ENCODE results near the gene STARD4.

DNA sequence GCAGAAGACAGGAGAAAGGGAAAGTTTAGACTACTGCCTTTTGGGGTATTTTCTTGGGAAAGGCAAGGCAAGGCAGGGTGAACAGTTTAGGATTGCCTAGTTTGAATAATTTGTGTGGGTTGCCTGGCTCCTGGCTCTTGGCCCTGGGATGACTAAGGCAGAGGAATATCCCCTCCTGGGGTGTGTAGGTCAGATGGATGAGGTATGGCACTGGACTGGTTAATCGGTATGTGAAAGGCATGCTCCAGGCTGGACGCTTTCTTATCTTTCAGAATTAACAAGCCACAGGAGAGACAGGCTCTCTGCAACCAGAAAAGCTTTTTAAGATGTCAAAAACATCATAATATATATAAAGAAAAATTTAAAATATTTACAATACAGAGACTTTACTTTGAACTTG is 58.6 kb downstream of the STARD4 start:
- TF ChIP-seq, protein P1, sequence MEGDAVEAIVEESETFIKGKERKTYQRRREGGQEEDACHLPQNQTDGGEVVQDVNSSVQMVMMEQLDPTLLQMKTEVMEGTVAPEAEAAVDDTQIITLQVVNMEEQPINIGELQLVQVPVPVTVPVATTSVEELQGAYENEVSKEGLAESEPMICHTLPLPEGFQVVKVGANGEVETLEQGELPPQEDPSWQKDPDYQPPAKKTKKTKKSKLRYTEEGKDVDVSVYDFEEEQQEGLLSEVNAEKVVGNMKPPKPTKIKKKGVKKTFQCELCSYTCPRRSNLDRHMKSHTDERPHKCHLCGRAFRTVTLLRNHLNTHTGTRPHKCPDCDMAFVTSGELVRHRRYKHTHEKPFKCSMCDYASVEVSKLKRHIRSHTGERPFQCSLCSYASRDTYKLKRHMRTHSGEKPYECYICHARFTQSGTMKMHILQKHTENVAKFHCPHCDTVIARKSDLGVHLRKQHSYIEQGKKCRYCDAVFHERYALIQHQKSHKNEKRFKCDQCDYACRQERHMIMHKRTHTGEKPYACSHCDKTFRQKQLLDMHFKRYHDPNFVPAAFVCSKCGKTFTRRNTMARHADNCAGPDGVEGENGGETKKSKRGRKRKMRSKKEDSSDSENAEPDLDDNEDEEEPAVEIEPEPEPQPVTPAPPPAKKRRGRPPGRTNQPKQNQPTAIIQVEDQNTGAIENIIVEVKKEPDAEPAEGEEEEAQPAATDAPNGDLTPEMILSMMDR (IDR thresholded peaks at IDR 0.05): no peak
- no peak for TF ChIP-seq POLR2A (IDR thresholded peaks at IDR 0.05)

Data from Peyer's patch (tissue), 4 donors.